Measurements from ENCODE around the gene MAMLD1.

- no peak for TF ChIP-seq CTCF (IDR thresholded peaks at IDR 0.05; ENCODE audit: poor library complexity)
- no peak for TF ChIP-seq EZH2 (IDR thresholded peaks at IDR 0.05; ENCODE audit: borderline replicate concordance)
Measured at GRCh38 chrX:150542846-150543229, 179.7 kb downstream of the MAMLD1 start.
